Measurements from ENCODE around the gene GMPS. TPM values are rescaled to one million over a fixed set of nuclear protein-coding genes. Genes with fewer than 3 reads are reported as not detected.

GMPS gene
- total and polyA plus RNA-seq, 10 of the 15 experiments (the other 5 are each of a cell fraction or from before 2014, with no cell fraction given), result 33.2 to 143 (median 79.0) TPM

- peaks cover 2% of the 10 kb centered on the region for H3K4me1 ChIP-seq (ENCODE audit: control insufficient read depth, insufficient read depth, low read length)
- CTCF ChIA-PET, result interaction anchor here (0.6 to 3.3 kb wide), 12 partner anchors 9 to 119 kb away, joined by 3 to 61 read pairs (median 3); partner anchors contain the start of gene C3orf33
- RAD21 ChIA-PET (ENCODE audit: unreplicated experiment), result interaction anchor here (0.8 to 4.4 kb wide), 8 partner anchors 9 to 156 kb away, joined by 3 to 48 read pairs (median 4); partner anchors contain the start of genes C3orf33 and SLC33A1
- H3K79me2 ChIP-seq (ENCODE audit: control insufficient read depth, insufficient read depth, low read length), result peaks cover 40% of the 10 kb centered on the region
- peaks cover 2% of the 10 kb centered on the region; the same call in 1 of the 2 replicates for H4K20me1 ChIP-seq (ENCODE audit: control insufficient read depth, insufficient read depth)
- H2AFZ ChIP-seq (ENCODE audit: control insufficient read depth, low read depth, low read length), result peak overlapping the region; percentile 96
- TSS peak; percentile 89 for BruUV-seq (replicated peaks)
- POLR2A ChIA-PET, result interaction anchor here (0.6 to 4.0 kb wide), 8 partner anchors 12 to 64 kb away, joined by 3 to 22 read pairs (median 4); partner anchors contain the start of genes C3orf33 and SLC33A1
- peak overlapping the region; percentile 58 for H3K4me3 ChIP-seq
- H3K9me3 ChIP-seq (replicated peaks; ENCODE audit: control insufficient read depth, insufficient read depth, low read length), result no peaks in the 10 kb centered on the region
- peak overlapping the region; percentile 98 for H3K4me2 ChIP-seq (ENCODE audit: control insufficient read depth, insufficient read depth)
- in situ Hi-C loops (cut with MboI), result no loop called here
- no peak for ATAC-seq
- no peak for DNase-seq (ENCODE audit: low read depth, low spot score)
- peak overlapping the region; percentile 50 for H3K27ac ChIP-seq (ENCODE audit: control insufficient read depth, insufficient read depth)
- FAIRE-seq, result no peak
- TF ChIP-seq ZNF217 (IDR thresholded peaks at IDR 0.05) (no peak), CTCF (IDR thresholded peaks at IDR 0.05 in 2 of 3, conservative IDR thresholded peaks at IDR 0.05 in 1 of 3; ENCODE audit: control insufficient read depth in 2 of 3, extremely low read depth in 1 of 3, insufficient read depth in 1 of 3, low read depth in 3 of 3, low read length in 3 of 3) (0 out of 6 replicates have a peak, but pooled peaks of 1 of the 3 experiments have one; percentile 7)
- 33% methylated on average over 3 of the region's 3 CpGs for WGBS (ENCODE audit: insufficient coverage, insufficient replicate concordance, low lambda C conversion rate, missing lambda C conversion rate)
- intact Hi-C loops (cut with micrococcal nuclease; ENCODE audit: unreplicated experiment), result loop anchor here (1.0 to 10.0 kb wide), 5 partner anchors 15 to 1295 kb away; partner anchors contain the start of genes C3orf33, CCNL1 and SLC33A1
- SMC1A ChIA-PET (ENCODE audit: uncharacterized antibody, unreplicated experiment), result interaction anchor here (0.8 to 3.7 kb wide), 9 partner anchors 10 to 486 kb away, joined by 3 to 22 read pairs (median 4); partner anchors contain the start of genes C3orf33 and SLC33A1
- H3K36me3 ChIP-seq (ENCODE audit: control insufficient read depth in 2 of 2, insufficient read depth in 2 of 2, low read length in 1 of 2), result no peaks in the 10 kb centered on the region; a peak in 1 of 4 replicates
- no peaks in the 10 kb centered on the region for H3K27me3 ChIP-seq (replicated peaks in 1 of 2; ENCODE audit: control insufficient read depth in 2 of 2, insufficient read depth in 2 of 2, low read length in 1 of 2)
- peak overlapping the region; percentile 77 for H3K9ac ChIP-seq (ENCODE audit: control insufficient read depth, insufficient read depth, low read length)
Observed at GRCh38 chr3:155869691-155870090, 759 bp upstream of the GMPS start.

All from GM12878 (cell line).